ENCODE measurements around the gene COX19. TPM values are rescaled to one million over a fixed set of nuclear protein-coding genes. Genes with fewer than 3 reads are reported as not detected.

The COX19 gene
- total RNA-seq, 1 experiment from 2014 or later: 12.3 TPM

GRCh38 chr7:987909-988308 lies 12.6 kb upstream of the COX19 start:
- H2BK5ac ChIP-seq (ENCODE audit: insufficient read length, low read length): no peak overlapping the region
- H3K27ac ChIP-seq (ENCODE audit: insufficient read length, low read depth, low read length): no peak overlapping the region
- H3K4me1 ChIP-seq (ENCODE audit: insufficient read depth, low read length): no peaks in the 10 kb centered on the region
- H3T11ph ChIP-seq (ENCODE audit: low read length): no peak overlapping the region
- H3K27me3 ChIP-seq (ENCODE audit: insufficient read depth, low read length): no peaks in the 10 kb centered on the region
- no peak overlapping the region for H4K5ac ChIP-seq (ENCODE audit: insufficient read length, low read depth, low read length)
- no peak overlapping the region for H2BK20ac ChIP-seq (ENCODE audit: low read depth, low read length, poor library complexity, severe bottlenecking)
- no peaks in the 10 kb centered on the region for H3K9me3 ChIP-seq (ENCODE audit: control insufficient read depth, low read depth, low read length)
- H3K79me1 ChIP-seq (ENCODE audit: insufficient read depth, low read depth, low read length, poor library complexity, severe bottlenecking): no peaks in the 10 kb centered on the region
- H2AFZ ChIP-seq (ENCODE audit: low read length): no peak overlapping the region
- WGBS (ENCODE audit: extremely low coverage, insufficient read length, low lambda C conversion rate): no CpG with 5 or more reads among the region's 6 CpGs
- H2AK5ac ChIP-seq (ENCODE audit: insufficient read length, low read length): no peak overlapping the region
- H3K56ac ChIP-seq (ENCODE audit: insufficient read length, low read depth, low read length): no peak overlapping the region
- no peaks in the 10 kb centered on the region for H3K79me2 ChIP-seq (ENCODE audit: insufficient read depth, low read length)
- no peak overlapping the region for H3K23ac ChIP-seq (ENCODE audit: insufficient read length, low read depth, low read length)
- TF ChIP-seq CTCF (conservative IDR thresholded peaks at IDR 0.05): no peak
- DNase-seq: no peak
- H3K9me3 Mint-ChIP-seq: no peaks in the 10 kb centered on the region
- H3K27ac Mint-ChIP-seq: no peak overlapping the region
- H3K4ac ChIP-seq (ENCODE audit: low read depth, low read length): no peak overlapping the region
- no peak overlapping the region for H3K4me3 Mint-ChIP-seq
- H4K20me1 ChIP-seq (ENCODE audit: control insufficient read depth, insufficient read depth, insufficient read length): no peaks in the 10 kb centered on the region
- H3K18ac ChIP-seq (ENCODE audit: insufficient read length, low read depth, low read length): no peak overlapping the region
- no peaks in the 10 kb centered on the region for H3K23me2 ChIP-seq (ENCODE audit: insufficient read length, low read depth, low read length, poor library complexity, severe bottlenecking)
- no peak overlapping the region for H3K14ac ChIP-seq (ENCODE audit: insufficient read depth, low read length)
- H3K4me1 Mint-ChIP-seq: no peaks in the 10 kb centered on the region; a peak in 2 of 4 replicates
- no peak overlapping the region for H4K91ac ChIP-seq (ENCODE audit: insufficient read length, low read depth, low read length)
- H3K9ac ChIP-seq (ENCODE audit: extremely low read depth, insufficient read length, low read length): no peak overlapping the region
- no peak overlapping the region for H2BK12ac ChIP-seq (ENCODE audit: insufficient read length, low read depth, low read length)
- H2BK120ac ChIP-seq (ENCODE audit: low read depth, low read length, poor library complexity, severe bottlenecking): no peak overlapping the region
- no peak overlapping the region for H3K4me2 ChIP-seq (ENCODE audit: insufficient read depth, insufficient read length, low read length)
- no peak overlapping the region for H2BK15ac ChIP-seq (ENCODE audit: low read depth, low read length)
- peaks cover 3% of the 10 kb centered on the region; the same call in 1 of the 2 replicates for H3K27me3 Mint-ChIP-seq (ENCODE audit: low read depth)
- H3K36me3 Mint-ChIP-seq (ENCODE audit: insufficient read depth in 1 of 3, low read depth in 3 of 3): no peaks in the 10 kb centered on the region
- H4K8ac ChIP-seq (replicated peaks; ENCODE audit: insufficient read length, low read depth, low read length): no peak overlapping the region

Measured in H9 (cell line).